ENCODE results near the gene PELI2. TPM values are rescaled to one million over a fixed set of nuclear protein-coding genes. Genes with fewer than 3 reads are reported as not detected.

Gene PELI2
- total RNA-seq, 1 experiment from 2014 or later, result 2.0 TPM

- no peak overlapping the region for H3K27ac ChIP-seq (ENCODE audit: low read depth, low read length)
- peaks cover 45% of the 10 kb centered on the region for H3K27me3 ChIP-seq (ENCODE audit: insufficient read depth, low read length)
- H3K9me2 ChIP-seq (ENCODE audit: insufficient read depth), result no peaks in the 10 kb centered on the region
- no peaks in the 10 kb centered on the region for H3K36me3 ChIP-seq (ENCODE audit: control insufficient read depth in 1 of 2, insufficient read depth in 2 of 2, low read length in 2 of 2)
- no peaks in the 10 kb centered on the region for H3K79me2 ChIP-seq (ENCODE audit: insufficient read depth, low read length)
- intact Hi-C loops (cut with micrococcal nuclease), result no loop called here
- no peak for TF ChIP-seq ZNF274 (IDR thresholded peaks at IDR 0.05; ENCODE audit: low read depth, low read length)
- no peak for TF ChIP-seq CTCF (IDR thresholded peaks at IDR 0.05 in 2 of 3, conservative IDR thresholded peaks at IDR 0.05 in 1 of 3; ENCODE audit: borderline replicate concordance in 1 of 3, insufficient read depth in 1 of 3, low read depth in 2 of 3, low read length in 2 of 3)
- no peak for TF ChIP-seq EZH2 (IDR thresholded peaks at IDR 0.05)
- TF ChIP-seq RAD21 (IDR thresholded peaks at IDR 0.05; ENCODE audit: low read depth), result no peak
- no peak for TF ChIP-seq CBX3 (IDR thresholded peaks at IDR 0.05; ENCODE audit: low read depth)
- no peak for TF ChIP-seq TCF7L2 (IDR thresholded peaks at IDR 0.05; ENCODE audit: borderline replicate concordance, extremely low read depth, insufficient read depth, insufficient read length)
- TF ChIP-seq SRF (IDR thresholded peaks at IDR 0.05; ENCODE audit: low read depth), result no peak
- TF ChIP-seq JUND (IDR thresholded peaks at IDR 0.05), result no peak
- TF ChIP-seq POLR2AphosphoS5 (IDR thresholded peaks at IDR 0.05; ENCODE audit: low read depth, low read length), result no peak
- no peak for TF ChIP-seq CEBPB (IDR thresholded peaks at IDR 0.05; ENCODE audit: low read depth)
- no peak for TF ChIP-seq FOSL1 (IDR thresholded peaks at IDR 0.05; ENCODE audit: low read depth)
- no peak for TF ChIP-seq SP1 (IDR thresholded peaks at IDR 0.05; ENCODE audit: low read depth)
- no peak for TF ChIP-seq REST (IDR thresholded peaks at IDR 0.05; ENCODE audit: low read depth)
- H2AFZ ChIP-seq (ENCODE audit: low read depth, low read length, poor library complexity, severe bottlenecking), result no peak overlapping the region
- BruUV-seq (replicated peaks), result no TSS peak
- CTCF ChIA-PET, result no interaction called here
- RAD21 ChIA-PET (ENCODE audit: low non-redundant PET in 1 of 2, low total read pairs in 2 of 2, uncharacterized antibody in 2 of 2, unreplicated experiment in 2 of 2), result no interaction called here
- DNase-seq (ENCODE audit: low read depth, low spot score) (no peak), ATAC-seq (no peak)
- H3K4me3 ChIP-seq (replicated peaks in 1 of 2; ENCODE audit: low read depth in 1 of 2, low read length in 2 of 2), result no peak overlapping the region
- H3K4me1 ChIP-seq (ENCODE audit: control insufficient read depth in 1 of 2, insufficient read depth in 2 of 2, low read length in 2 of 2), result no peaks in the 10 kb centered on the region
- H4K20me1 ChIP-seq (ENCODE audit: insufficient read depth), result no peaks in the 10 kb centered on the region
- no peaks in the 10 kb centered on the region for H3K9me3 ChIP-seq (ENCODE audit: control insufficient read depth in 1 of 2, insufficient read depth in 1 of 2, low read depth in 1 of 2, low read length in 2 of 2)
- POLR2A ChIA-PET, result no interaction called here
- no peak overlapping the region for H3K4me2 ChIP-seq (ENCODE audit: low read length)
- H3K9ac ChIP-seq (ENCODE audit: low read length), result no peak overlapping the region
Observed at GRCh38 chr14:56310643-56311042, 192.4 kb downstream of the PELI2 start.
